Testis (tissue), 2 donors: ENCODE data around the gene CAPZA3.

Source experiments
- CTCF ChIP-seq, 3 experiments: fragments of 450-650 bp in 2 of 3; fragments of 200-600 bp in 1 of 3; sonication (generic) in 1 of 3; IDR thresholded peaks; one replicate each; pipeline ENCODE4 v1.5.1; 2016 to 2019; ENCODE audit warnings: antibody characterized with exemption in 3 of 3, mild to moderate bottlenecking in 2 of 3, moderate library complexity in 1 of 3
- POLR2A ChIP-seq: fragments of 450-650 bp; IDR thresholded peaks from one replicate; pipeline ENCODE4 v1.6.1; 2017; ENCODE audit warnings: antibody characterized with exemption, mild to moderate bottlenecking, moderate library complexity

DNA sequence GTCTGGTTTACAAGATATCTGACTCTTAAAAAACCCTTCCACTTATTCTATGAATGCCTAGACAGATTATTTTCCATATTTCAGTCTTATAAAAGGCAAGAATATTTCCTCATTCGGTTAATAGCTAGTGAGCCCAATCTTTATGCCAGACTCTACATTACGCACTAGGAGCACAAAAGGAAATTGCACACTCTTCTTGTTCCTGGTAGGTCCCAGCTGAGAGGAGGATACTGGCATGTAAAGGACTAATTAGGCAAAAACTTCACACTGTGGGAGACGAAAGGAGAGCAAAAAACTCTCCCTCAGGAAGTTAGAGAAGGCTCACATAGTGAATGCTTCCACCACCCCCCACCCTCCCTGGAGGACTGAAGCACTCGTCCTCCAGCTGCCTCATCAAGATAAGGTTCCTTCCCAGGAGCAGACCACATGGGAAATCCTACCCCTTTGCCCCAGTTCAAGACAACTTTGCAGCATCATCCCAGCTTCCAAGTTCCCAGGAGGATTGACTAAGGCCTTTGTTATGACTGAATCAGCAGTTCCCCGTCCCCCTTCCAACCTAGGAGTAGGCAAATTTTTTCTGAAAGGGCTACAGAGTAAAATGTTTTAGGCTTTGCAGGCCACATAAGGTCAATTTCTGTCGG is 14.5 kb downstream of the CAPZA3 start:
- TF ChIP-seq CTCF (IDR thresholded peaks at IDR 0.05) (no peak), POLR2A (no peak)
